HepG2 (cell line): ENCODE measurements around the gene ASAP2. TPM values are rescaled to one million over a fixed set of nuclear protein-coding genes. Genes with fewer than 3 reads are reported as not detected.

Experiments
- ATAC-seq: fragments of 200-7000 bp; cut with Tn5 transposase; 3 replicates; pipeline ENCODE4 v1.9.1; 2020; ENCODE audit warnings: mild to moderate bottlenecking, moderate library complexity
- BruUV-seq: library from RNA; stranded (reverse); fragments of 400-500 nt; replicated peaks from 2 replicates; lab custom pipeline; 2021; lab: Mats Ljungman, UMichigan
- CTCF ChIA-PET: fragments of 300-600 bp; formaldehyde crosslinking; extraction: SDS; loops from one replicate; lab custom pipeline; 2021; ENCODE audit warnings: low total read pairs, inconsistent platforms, low intra/inter-chr PET ratio; lab: Yijun Ruan, JAX
- POLR2A ChIA-PET: fragments of 350-600 bp; sonication (Branson Sonifier 250); formaldehyde crosslinking; loops from one replicate; lab custom pipeline; 2020; ENCODE audit warnings: antibody characterized with exemption, inconsistent platforms; lab: Yijun Ruan, JAX
- DNase-seq: peaks from one replicate; pipeline ENCODE4 v3.0.0-alpha.2; 2015; ENCODE audit warnings: low spot score
- FAIRE-seq: peaks from 3 replicates; lab custom pipeline; 2011; peaks lifted over from hg19 to GRCh38; lab: Jason Lieb, UNC
- H2AFZ ChIP-seq: one replicate; pipeline ENCODE4 v1.6.1; 2011; ENCODE audit warnings: low read length, inconsistent platforms
- H3K27ac ChIP-seq: fragments of 300-600 bp; 3 replicates; pipeline ENCODE4 v1.8.0; 2011; ENCODE audit warnings: mixed run types, mild to moderate bottlenecking, mixed read lengths, low read length, inconsistent platforms; ENCODE audit not compliant: insufficient read depth; ENCODE audit errors: extremely low read length
- H3K27me3 ChIP-seq, 2 experiments: fragments of 200-600 bp in 1 of 2; 2 replicates in 1 of 2; 3 replicates in 1 of 2; pipeline versions ENCODE4 v1.6.0 to v1.8.0; 2011; ENCODE audit warnings: low read length in 2 of 2, mild to moderate bottlenecking in 2 of 2, moderate library complexity in 2 of 2, inconsistent platforms in 1 of 2; ENCODE audit not compliant: insufficient read depth in 2 of 2, control insufficient read depth in 1 of 2
- H3K36me3 ChIP-seq, 2 experiments: fragments of 200-600 bp in 1 of 2; replicated peaks in 1 of 2; 2 replicates in 1 of 2; 3 replicates in 1 of 2; pipeline versions ENCODE4 v1.5.1 to v1.8.0; 2011; ENCODE audit warnings: low read length in 2 of 2, inconsistent platforms in 1 of 2; ENCODE audit not compliant: insufficient read depth in 2 of 2, control insufficient read depth in 1 of 2
- H3K4me1 ChIP-seq: 2 replicates; pipeline ENCODE4 v1.5.1; 2012; ENCODE audit warnings: low read length, inconsistent platforms; ENCODE audit not compliant: insufficient read depth
- H3K4me2 ChIP-seq: 2 replicates; pipeline ENCODE4 v1.6.0; 2011; ENCODE audit warnings: low read depth, low read length, inconsistent platforms
- H3K4me3 ChIP-seq, 3 experiments: fragments of 200-600 bp in 1 of 3; sonication (generic), shearing (Covaris generic) in 1 of 3; replicated peaks in 1 of 3; 2 replicates each; pipeline ENCODE4 v1.5.1; 2011 to 2016; ENCODE audit warnings: low read length in 3 of 3, inconsistent platforms in 2 of 3, low read depth in 2 of 3, mild to moderate bottlenecking in 2 of 3, control low read depth in 1 of 3, mixed read lengths in 1 of 3; ENCODE audit not compliant: insufficient read depth in 1 of 3
- H3K79me2 ChIP-seq: one replicate; pipeline ENCODE4 v1.6.1; 2011; ENCODE audit warnings: low read length, inconsistent platforms; ENCODE audit not compliant: insufficient read depth
- H3K9ac ChIP-seq: 2 replicates; pipeline ENCODE4 v1.6.0; 2011; ENCODE audit warnings: mild to moderate bottlenecking, low read depth, low read length, inconsistent platforms; ENCODE audit not compliant: insufficient read depth
- H3K9me3 ChIP-seq: 2 replicates; pipeline ENCODE4 v1.5.1; 2012; ENCODE audit warnings: mild to moderate bottlenecking, low read length
- H4K20me1 ChIP-seq: 2 replicates; pipeline ENCODE4 v1.6.0; 2011; ENCODE audit warnings: inconsistent platforms, mild to moderate bottlenecking, low read length, moderate library complexity; ENCODE audit not compliant: insufficient read depth
- GATAD1 ChIP-seq: IDR thresholded peaks from 2 replicates; pipeline ENCODE4 v1.6.1; 2016; ENCODE audit warnings: missing genetic modification reagents, missing compliant biosample characterization
- KLF15 ChIP-seq: sonication (generic); formaldehyde crosslinking; IDR thresholded peaks from 2 replicates; pipeline ENCODE4 v1.8.1; 2023; ENCODE audit warnings: borderline replicate concordance, mild to moderate bottlenecking, inconsistent platforms, missing genetic modification reagents, mixed read lengths
- NFKB2 ChIP-seq: sonication (generic); formaldehyde crosslinking; IDR thresholded peaks from 2 replicates; pipeline ENCODE4 v1.4.0; 2020; ENCODE audit warnings: missing genetic modification reagents, borderline replicate concordance
- NONO ChIP-seq, 2 experiments: fragments of 450-650 bp in 1 of 2; sonication (generic) in 1 of 2; formaldehyde crosslinking in 1 of 2; IDR thresholded peaks in 1 of 2; conservative IDR thresholded peaks in 1 of 2; 2 replicates each; pipeline versions ENCODE4 v1.6.1 to v1.8.0; 2017 to 2022; ENCODE audit warnings: mild to moderate bottlenecking in 1 of 2, missing genetic modification reagents in 1 of 2, moderate library complexity in 1 of 2
- PHF5A ChIP-seq: IDR thresholded peaks from one replicate; pipeline ENCODE4 v1.6.1; 2018; ENCODE audit warnings: low read depth, missing genetic modification reagents; ENCODE audit not compliant: unreplicated experiment
- SAP130 ChIP-seq: IDR thresholded peaks from 2 replicates; pipeline ENCODE4 v1.6.1; 2016; ENCODE audit warnings: low read depth
- SP2 ChIP-seq: sonication (generic); formaldehyde crosslinking; IDR thresholded peaks from 2 replicates; pipeline ENCODE4 v1.5.1; 2020; ENCODE audit warnings: mild to moderate bottlenecking, missing genetic modification reagents
- ZNF558 ChIP-seq: sonication (generic); formaldehyde crosslinking; IDR thresholded peaks from 2 replicates; pipeline ENCODE4 v1.9.0; 2022; ENCODE audit warnings: mild to moderate bottlenecking, missing genetic modification reagents, borderline replicate concordance
- ZNF563 ChIP-seq: sonication (generic); formaldehyde crosslinking; IDR thresholded peaks from 2 replicates; pipeline ENCODE4 v1.8.0; 2022; ENCODE audit warnings: mild to moderate bottlenecking, moderate library complexity, missing genetic modification reagents
- ZNF567 ChIP-seq: sonication (generic); formaldehyde crosslinking; IDR thresholded peaks from 2 replicates; pipeline ENCODE4 v1.8.1; 2023; ENCODE audit warnings: mild to moderate bottlenecking, missing genetic modification reagents, borderline replicate concordance
- ZNF709 ChIP-seq: sonication (generic); formaldehyde crosslinking; IDR thresholded peaks from 2 replicates; pipeline ENCODE4 v1.5.0; 2020; ENCODE audit warnings: mild to moderate bottlenecking, missing genetic modification reagents
- ZNF891 ChIP-seq: sonication (generic); formaldehyde crosslinking; IDR thresholded peaks from 2 replicates; pipeline ENCODE4 v1.5.0; 2020; ENCODE audit warnings: mild to moderate bottlenecking, missing genetic modification reagents
- ZSCAN25 ChIP-seq: sonication (generic); formaldehyde crosslinking; IDR thresholded peaks from 2 replicates; pipeline ENCODE4 v1.8.0; 2022; ENCODE audit warnings: mild to moderate bottlenecking, missing genetic modification reagents
- WGBS: methylation state at CpG from one replicate; pipeline ENCODE4 v1.1.6; 2017; ENCODE audit warnings: low lambda C conversion rate; 5-methylcytosine and 5-hydroxymethylcytosine counted together
- in situ Hi-C: cut with HindIII; loops from 2 replicates; pipeline ENCODE4 v1.10.0; 2017; ENCODE audit warnings: low pct_unique_long_range_greater_than_20kb; ENCODE audit not compliant: extremely low pct_ligation_motif_present
- intact Hi-C: fragments of 100-400 bp; cut with micrococcal nuclease; formaldehyde crosslinking; loops from one replicate; pipeline ENCODE4 v1.10.0; 2022; ENCODE audit not compliant: unreplicated experiment
- polyA plus RNA-seq, 8 experiments: library from polyadenylated mRNA; depleted of rRNA in 3 of 8; stranded (reverse) in 7 of 8; unstranded in 1 of 8; fragments of >200 nt; fragmentation: Illumina TruSeq in 4 of 8; extraction: Trizol in 4 of 8; gene quantifications; 2 replicates each; pipeline versions ENCODE4 v1.2.1 to v1.2.3, GENCODE V29; 2011 to 2016; ENCODE audit warnings: low read depth in 4 of 8, missing spikeins in 1 of 8, mixed read lengths in 1 of 8; ENCODE audit not compliant: insufficient read depth in 1 of 8
- total RNA-seq, 5 experiments: library from RNA; depleted of rRNA; stranded (reverse); fragments of >200 nt; fragmentation: Illumina TruSeq; extraction: Trizol; gene quantifications; 2 replicates each; pipeline ENCODE4 v1.2.3, GENCODE V29; 2016; ENCODE audit warnings: low read depth in 1 of 5
- TF ChIP-seq, protein P1 (sequence below), 2 experiments: IDR thresholded peaks; 2 replicates each; pipeline ENCODE4 v1.6.1; 2011 to 2012; ENCODE audit warnings: low read length in 2 of 2, borderline replicate concordance in 1 of 2, low read depth in 1 of 2, mild to moderate bottlenecking in 1 of 2, moderate library complexity in 1 of 2
- TF ChIP-seq, protein P2 (sequence below): IDR thresholded peaks from 2 replicates; pipeline ENCODE4 v1.6.1; 2016; ENCODE audit warnings: low read depth, borderline replicate concordance
- TF ChIP-seq, protein P3 (sequence below): sonication (generic); formaldehyde crosslinking; IDR thresholded peaks from 2 replicates; pipeline ENCODE4 v1.4.0; 2020; ENCODE audit warnings: missing genetic modification reagents

ASAP2 gene
- total and polyA plus RNA-seq, 2 of the 13 experiments (the other 11 are each of a cell fraction or from before 2014, with no cell fraction given): 7.3 to 22.3 TPM

DNA sequence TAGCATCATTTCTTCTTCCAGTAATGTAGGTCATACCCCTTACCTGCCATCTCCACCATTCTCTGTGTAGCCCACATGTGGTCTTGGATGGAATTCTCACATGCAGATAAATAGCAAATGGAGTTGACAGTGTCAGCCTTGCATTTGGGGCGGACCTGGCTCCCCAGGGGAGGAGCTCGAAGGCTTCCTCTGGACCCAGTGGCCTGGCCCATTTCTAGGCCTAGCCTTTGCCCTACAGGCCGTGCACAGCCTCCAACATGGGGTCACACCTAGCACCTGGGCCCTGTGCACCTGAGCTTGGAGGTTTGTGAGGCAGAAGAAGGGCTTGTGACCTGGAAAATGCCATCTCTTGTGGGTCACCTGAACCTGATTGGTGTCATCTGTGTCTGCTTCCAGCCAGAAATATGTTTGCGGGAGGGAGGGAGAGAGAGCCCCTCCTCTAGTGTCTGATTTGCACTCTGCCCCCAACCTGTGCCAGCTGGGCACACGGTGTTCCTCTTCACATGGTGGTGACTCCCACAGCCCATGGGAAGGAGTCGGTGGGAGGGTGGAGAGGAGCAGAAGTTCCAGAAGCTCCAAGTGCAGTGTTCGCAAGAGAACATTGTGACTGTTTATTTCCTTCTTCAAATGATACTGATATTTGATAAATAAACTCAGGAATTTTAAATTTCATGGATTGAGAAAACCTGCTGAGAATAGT is 183.7 kb downstream of the ASAP2 start (continued):
- TF ChIP-seq ZNF709 (no peak), PHF5A (CRISPR knock-in tag) (no peak), NFKB2 (CRISPR knock-in tag) (no peak), NONO (IDR thresholded peaks at IDR 0.05) (no peak), NONO (CRISPR knock-in tag; conservative IDR thresholded peaks at IDR 0.05) (no peak), SAP130 (CRISPR knock-in tag) (no peak), ZNF891 (CRISPR knock-in tag) (no peak), ZNF563 (CRISPR knock-in tag) (no peak)
- TF ChIP-seq, protein P1, sequence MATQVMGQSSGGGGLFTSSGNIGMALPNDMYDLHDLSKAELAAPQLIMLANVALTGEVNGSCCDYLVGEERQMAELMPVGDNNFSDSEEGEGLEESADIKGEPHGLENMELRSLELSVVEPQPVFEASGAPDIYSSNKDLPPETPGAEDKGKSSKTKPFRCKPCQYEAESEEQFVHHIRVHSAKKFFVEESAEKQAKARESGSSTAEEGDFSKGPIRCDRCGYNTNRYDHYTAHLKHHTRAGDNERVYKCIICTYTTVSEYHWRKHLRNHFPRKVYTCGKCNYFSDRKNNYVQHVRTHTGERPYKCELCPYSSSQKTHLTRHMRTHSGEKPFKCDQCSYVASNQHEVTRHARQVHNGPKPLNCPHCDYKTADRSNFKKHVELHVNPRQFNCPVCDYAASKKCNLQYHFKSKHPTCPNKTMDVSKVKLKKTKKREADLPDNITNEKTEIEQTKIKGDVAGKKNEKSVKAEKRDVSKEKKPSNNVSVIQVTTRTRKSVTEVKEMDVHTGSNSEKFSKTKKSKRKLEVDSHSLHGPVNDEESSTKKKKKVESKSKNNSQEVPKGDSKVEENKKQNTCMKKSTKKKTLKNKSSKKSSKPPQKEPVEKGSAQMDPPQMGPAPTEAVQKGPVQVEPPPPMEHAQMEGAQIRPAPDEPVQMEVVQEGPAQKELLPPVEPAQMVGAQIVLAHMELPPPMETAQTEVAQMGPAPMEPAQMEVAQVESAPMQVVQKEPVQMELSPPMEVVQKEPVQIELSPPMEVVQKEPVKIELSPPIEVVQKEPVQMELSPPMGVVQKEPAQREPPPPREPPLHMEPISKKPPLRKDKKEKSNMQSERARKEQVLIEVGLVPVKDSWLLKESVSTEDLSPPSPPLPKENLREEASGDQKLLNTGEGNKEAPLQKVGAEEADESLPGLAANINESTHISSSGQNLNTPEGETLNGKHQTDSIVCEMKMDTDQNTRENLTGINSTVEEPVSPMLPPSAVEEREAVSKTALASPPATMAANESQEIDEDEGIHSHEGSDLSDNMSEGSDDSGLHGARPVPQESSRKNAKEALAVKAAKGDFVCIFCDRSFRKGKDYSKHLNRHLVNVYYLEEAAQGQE (IDR thresholded peaks at IDR 0.05; ENCODE audit: borderline replicate concordance in 1 of 2, low read depth in 1 of 2, low read length in 2 of 2): no peak

DNA sequence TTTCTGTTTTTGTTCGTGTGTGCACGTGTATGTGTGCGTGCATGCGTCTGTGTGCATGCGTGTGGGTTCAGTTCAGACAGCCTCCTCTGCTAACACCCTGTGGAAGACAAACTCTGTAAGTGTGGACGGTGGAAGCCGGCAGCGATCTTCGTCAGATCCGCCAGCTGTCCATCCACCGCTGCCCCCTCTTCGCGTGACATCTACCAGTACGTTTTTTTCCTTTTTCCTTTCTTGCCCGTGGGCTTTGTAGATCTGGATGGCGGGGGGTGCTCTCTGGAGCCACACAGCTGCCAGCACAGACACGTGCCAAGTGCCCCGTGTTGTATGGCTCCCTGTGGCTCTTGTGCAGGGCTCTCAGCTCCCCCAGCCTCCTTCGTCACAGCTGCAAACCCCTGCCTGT is 184.4 kb downstream of the ASAP2 start:
- in situ Hi-C loops: no loop called here
- ATAC-seq: no peak
- H3K9me3 ChIP-seq: no peaks in the 10 kb centered on the region
- no TSS peak for BruUV-seq
- H3K27me3 ChIP-seq: no peaks in the 10 kb centered on the region
- H3K4me2 ChIP-seq: no peak overlapping the region
- no peak overlapping the region for H3K9ac ChIP-seq
- peaks cover 44% of the 10 kb centered on the region for H3K4me1 ChIP-seq
- DNase-seq: no peak
- no peak for FAIRE-seq
- 97% methylated on average over 19 of the region's 19 CpGs for WGBS
- H4K20me1 ChIP-seq: no peaks in the 10 kb centered on the region
- POLR2A ChIA-PET: no interaction called here
- H3K36me3 ChIP-seq: peaks cover 4 to 28% of the 10 kb centered on the region in 2 experiments; a peak in 4 of 5 replicates
- H3K4me3 ChIP-seq: no peak overlapping the region
- CTCF ChIA-PET: no interaction called here
- no peak overlapping the region for H3K27ac ChIP-seq
- H3K79me2 ChIP-seq: no peaks in the 10 kb centered on the region
- no peak overlapping the region for H2AFZ ChIP-seq
- intact Hi-C loops: no loop called here
- TF ChIP-seq SP2 (CRISPR knock-in tag) (no peak), ZNF567 (CRISPR knock-in tag) (no peak), ZNF558 (CRISPR knock-in tag) (no peak), GATAD1 (CRISPR knock-in tag) (no peak), ZSCAN25 (no peak), KLF15 (no peak)
- TF ChIP-seq, protein P2, sequence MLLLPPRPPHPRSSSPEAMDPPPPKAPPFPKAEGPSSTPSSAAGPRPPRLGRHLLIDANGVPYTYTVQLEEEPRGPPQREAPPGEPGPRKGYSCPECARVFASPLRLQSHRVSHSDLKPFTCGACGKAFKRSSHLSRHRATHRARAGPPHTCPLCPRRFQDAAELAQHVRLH (CRISPR knock-in tag): no peak
- TF ChIP-seq, protein P3, sequence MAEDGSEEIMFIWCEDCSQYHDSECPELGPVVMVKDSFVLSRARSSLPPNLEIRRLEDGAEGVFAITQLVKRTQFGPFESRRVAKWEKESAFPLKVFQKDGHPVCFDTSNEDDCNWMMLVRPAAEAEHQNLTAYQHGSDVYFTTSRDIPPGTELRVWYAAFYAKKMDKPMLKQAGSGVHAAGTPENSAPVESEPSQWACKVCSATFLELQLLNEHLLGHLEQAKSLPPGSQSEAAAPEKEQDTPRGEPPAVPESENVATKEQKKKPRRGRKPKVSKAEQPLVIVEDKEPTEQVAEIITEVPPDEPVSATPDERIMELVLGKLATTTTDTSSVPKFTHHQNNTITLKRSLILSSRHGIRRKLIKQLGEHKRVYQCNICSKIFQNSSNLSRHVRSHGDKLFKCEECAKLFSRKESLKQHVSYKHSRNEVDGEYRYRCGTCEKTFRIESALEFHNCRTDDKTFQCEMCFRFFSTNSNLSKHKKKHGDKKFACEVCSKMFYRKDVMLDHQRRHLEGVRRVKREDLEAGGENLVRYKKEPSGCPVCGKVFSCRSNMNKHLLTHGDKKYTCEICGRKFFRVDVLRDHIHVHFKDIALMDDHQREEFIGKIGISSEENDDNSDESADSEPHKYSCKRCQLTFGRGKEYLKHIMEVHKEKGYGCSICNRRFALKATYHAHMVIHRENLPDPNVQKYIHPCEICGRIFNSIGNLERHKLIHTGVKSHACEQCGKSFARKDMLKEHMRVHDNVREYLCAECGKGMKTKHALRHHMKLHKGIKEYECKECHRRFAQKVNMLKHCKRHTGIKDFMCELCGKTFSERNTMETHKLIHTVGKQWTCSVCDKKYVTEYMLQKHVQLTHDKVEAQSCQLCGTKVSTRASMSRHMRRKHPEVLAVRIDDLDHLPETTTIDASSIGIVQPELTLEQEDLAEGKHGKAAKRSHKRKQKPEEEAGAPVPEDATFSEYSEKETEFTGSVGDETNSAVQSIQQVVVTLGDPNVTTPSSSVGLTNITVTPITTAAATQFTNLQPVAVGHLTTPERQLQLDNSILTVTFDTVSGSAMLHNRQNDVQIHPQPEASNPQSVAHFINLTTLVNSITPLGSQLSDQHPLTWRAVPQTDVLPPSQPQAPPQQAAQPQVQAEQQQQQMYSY (CRISPR knock-in tag): no peak
